CD14-positive monocyte (primary cell): ENCODE data around the gene PDE4B. TPM values are rescaled to one million over a fixed set of nuclear protein-coding genes. Genes with fewer than 3 reads are reported as not detected.
"Not testable (repeated sequence)": the region's sequence is repeated elsewhere in the genome, so short reads cannot be mapped to it uniquely, and the experiment has no call there.

Experiments
- DNase-seq, 3 donors: peaks; one replicate each; pipeline ENCODE4 v3.0.0-alpha.2; 2011 to 2022
- H2AFZ ChIP-seq: 2 replicates; pipeline ENCODE4 v1.6.0; 2012; ENCODE audit warnings: mild to moderate bottlenecking, low read depth, low read length, inconsistent platforms; ENCODE audit not compliant: insufficient read depth, poor library complexity, severe bottlenecking
- H3K27ac ChIP-seq, 2 donors: 1 replicate in 1 of 2; 2 replicates in 1 of 2; pipeline ENCODE4 v1.5.1; 2012 to 2013; ENCODE audit warnings: low read length in 2 of 2, control low read depth in 1 of 2, inconsistent platforms in 1 of 2, low read depth in 1 of 2, mild to moderate bottlenecking in 1 of 2
- H3K27me3 ChIP-seq, 2 donors: one replicate each; pipeline versions ENCODE4 v1.6.0 to v1.6.1; 2011 to 2013; ENCODE audit warnings: low read length in 2 of 2; ENCODE audit not compliant: control insufficient read depth in 2 of 2, insufficient read depth in 2 of 2
- H3K36me3 ChIP-seq, 2 donors: replicated peaks in 1 of 2; 1 replicate in 1 of 2; 2 replicates in 1 of 2; pipeline versions ENCODE4 v1.5.1 to v1.6.1; 2012 to 2013; ENCODE audit warnings: low read length in 2 of 2, control low read depth in 1 of 2, inconsistent platforms in 1 of 2, mild to moderate bottlenecking in 1 of 2; ENCODE audit not compliant: insufficient read depth in 2 of 2, control insufficient read depth in 1 of 2
- H3K4me1 ChIP-seq, 2 donors: 1 replicate in 1 of 2; 2 replicates in 1 of 2; pipeline versions ENCODE4 v1.5.1 to v1.6.1; 2012 to 2013; ENCODE audit warnings: low read length in 2 of 2, control low read depth in 1 of 2, inconsistent platforms in 1 of 2, mild to moderate bottlenecking in 1 of 2, moderate library complexity in 1 of 2; ENCODE audit not compliant: insufficient read depth in 2 of 2, control insufficient read depth in 1 of 2
- H3K4me2 ChIP-seq: replicated peaks from 2 replicates; pipeline ENCODE3; 2012; ENCODE audit warnings: low read length, moderate library complexity, mild to moderate bottlenecking; ENCODE audit not compliant: poor library complexity, severe bottlenecking; ENCODE audit errors: extremely low read depth
- H3K4me3 ChIP-seq, 3 experiments: fragments of 200-600 bp in 1 of 3; sonication (generic) in 1 of 3; replicated peaks in 1 of 3; 1 replicate in 2 of 3; 2 replicates in 1 of 3; pipeline ENCODE4 v1.5.1; 2011 to 2013; ENCODE audit warnings: low read length in 3 of 3, mild to moderate bottlenecking in 3 of 3, control low read depth in 2 of 3, low read depth in 2 of 3, inconsistent platforms in 1 of 3, moderate library complexity in 1 of 3
- H3K79me2 ChIP-seq: 2 replicates; pipeline ENCODE4 v1.6.0; 2012; ENCODE audit warnings: mild to moderate bottlenecking, control low read depth, inconsistent platforms, low read length, moderate library complexity; ENCODE audit not compliant: insufficient read depth
- H3K9ac ChIP-seq: 2 replicates; pipeline ENCODE4 v1.6.0; 2017; ENCODE audit warnings: low read length, mild to moderate bottlenecking; ENCODE audit not compliant: insufficient read depth, poor library complexity, severe bottlenecking
- H3K9me3 ChIP-seq, 2 donors: replicated peaks in 1 of 2; 1 replicate in 1 of 2; 2 replicates in 1 of 2; pipeline versions ENCODE4 v1.5.1 to v1.6.1; 2012 to 2013; ENCODE audit warnings: low read length in 2 of 2, control low read depth in 1 of 2; ENCODE audit not compliant: control insufficient read depth in 1 of 2, insufficient read depth in 1 of 2
- H4K20me1 ChIP-seq: 2 replicates; pipeline ENCODE4 v1.6.0; 2012; ENCODE audit warnings: mild to moderate bottlenecking, low read length, control low read depth, moderate library complexity; ENCODE audit not compliant: insufficient read depth
- H3K27ac Mint-ChIP-seq, 7 donors: one replicate each; pipeline ENCODE4 v1.8.0; 2020; ENCODE audit warnings: mild to moderate bottlenecking in 7 of 7, mixed read lengths in 7 of 7, moderate library complexity in 6 of 7, inconsistent platforms in 2 of 7
- H3K27me3 Mint-ChIP-seq, 3 donors: one replicate each; pipeline ENCODE4 v1.8.0; 2021 to 2022; ENCODE audit warnings: low read depth in 3 of 3, mild to moderate bottlenecking in 3 of 3, mixed read lengths in 3 of 3, moderate library complexity in 3 of 3, inconsistent platforms in 1 of 3
- H3K36me3 Mint-ChIP-seq, 2 donors: one replicate each; pipeline ENCODE4 v1.8.0; 2020; ENCODE audit warnings: mixed read lengths in 2 of 2, inconsistent platforms in 1 of 2, mild to moderate bottlenecking in 1 of 2
- H3K4me1 Mint-ChIP-seq: one replicate; pipeline ENCODE4 v1.8.0; 2020; ENCODE audit warnings: mild to moderate bottlenecking, mixed read lengths
- H3K4me3 Mint-ChIP-seq, 2 donors: one replicate each; pipeline ENCODE4 v1.8.0; 2020; ENCODE audit warnings: mild to moderate bottlenecking in 2 of 2, mixed read lengths in 2 of 2, moderate library complexity in 1 of 2
- H3K9me3 Mint-ChIP-seq, 7 donors: one replicate each; pipeline ENCODE4 v1.8.0; 2020 to 2022; ENCODE audit warnings: mixed read lengths in 7 of 7, mild to moderate bottlenecking in 6 of 7, moderate library complexity in 6 of 7, inconsistent platforms in 2 of 7
- CTCF ChIP-seq: fragments of 200-600 bp; IDR thresholded peaks from one replicate; pipeline ENCODE4 v1.8.0; 2022; ENCODE audit warnings: antibody characterized with exemption, mild to moderate bottlenecking
- WGBS: methylation state at CpG from one replicate; pipeline ENCODE4 v1.1.5; 2013; ENCODE audit warnings: missing lambda C conversion rate; ENCODE audit not compliant: insufficient coverage; 5-methylcytosine and 5-hydroxymethylcytosine counted together
- intact Hi-C, 2 donors: fragments of 100-400 bp; cut with micrococcal nuclease; formaldehyde crosslinking; loops; one replicate each; pipeline versions ENCODE4 v1.15.0 to v1.15.1; 2023
- polyA plus RNA-seq, 3 donors: library from polyadenylated mRNA; depleted of rRNA in 1 of 3; unstranded in 2 of 3; stranded (reverse) in 1 of 3; fragments of 300-500 nt in 2 of 3; fragments of >200 nt in 1 of 3; fragmentation: Illumina TruSeq in 2 of 3; gene quantifications; 1 replicate in 2 of 3; 2 replicates in 1 of 3; pipeline ENCODE4 v1.2.3, GENCODE V29; 2012 to 2021

The PDE4B gene
- polyA plus RNA-seq, 3 donors: 17.2 to 52.8 (median 25.2) TPM

GRCh38 chr1:65965112-65965996 lies 172.7 kb downstream of the PDE4B start:
- H4K20me1 ChIP-seq: no peaks in the 10 kb centered on the region
- no peaks in the 10 kb centered on the region for H3K27me3 Mint-ChIP-seq
- DNase-seq: no peak
- no peaks in the 10 kb centered on the region for H3K36me3 ChIP-seq
- H3K27ac ChIP-seq: no peak overlapping the region
- H3K9me3 ChIP-seq: no peaks in the 10 kb centered on the region
- intact Hi-C loops: no loop called here
- H3K4me1 Mint-ChIP-seq: peaks cover 8% of the 10 kb centered on the region
- no peak overlapping the region for H3K4me2 ChIP-seq
- no peak overlapping the region for H3K4me3 ChIP-seq
- no CpG with 5 or more reads among the region's 6 CpGs for WGBS
- H3K9ac ChIP-seq: no peak overlapping the region
- H3K9me3 Mint-ChIP-seq: peaks cover 0 to 6% (median 2%) of the 10 kb centered on the region in 7 donors
- H3K4me3 Mint-ChIP-seq: no peak overlapping the region
- TF ChIP-seq CTCF: no peak
- H3K79me2 ChIP-seq: no peaks in the 10 kb centered on the region
- H3K36me3 Mint-ChIP-seq: no peaks in the 10 kb centered on the region
- no peaks in the 10 kb centered on the region for H3K27me3 ChIP-seq
- H3K4me1 ChIP-seq: no peaks in the 10 kb centered on the region
- H2AFZ ChIP-seq: no peak overlapping the region
- H3K27ac Mint-ChIP-seq: no peak overlapping the region

GRCh38 chr1:65967492-65967891 lies 174.8 kb downstream of the PDE4B start:
- H3K4me1 Mint-ChIP-seq, H3K27ac ChIP-seq, H3K9me3 ChIP-seq, H3K4me3 ChIP-seq, H3K4me2 ChIP-seq, H3K36me3 Mint-ChIP-seq, H3K27me3 Mint-ChIP-seq, H4K20me1 ChIP-seq, H3K36me3 ChIP-seq, H3K9me3 Mint-ChIP-seq, DNase-seq, H3K27me3 ChIP-seq, H3K79me2 ChIP-seq, intact Hi-C loops, H3K9ac ChIP-seq, H3K27ac Mint-ChIP-seq, H2AFZ ChIP-seq, H3K4me3 Mint-ChIP-seq, H3K4me1 ChIP-seq: not testable (repeated sequence)
- WGBS: 100% methylated on average over 1 of the region's 4 CpGs
